GM21717 (cell line): ENCODE results near the gene FOSL1.

ENCODE experiments used
- ATAC-seq: cut with Tn5 transposase; IDR thresholded peaks from one replicate; pipeline ENCODE4 v1.9.1; 2021; ENCODE audit warnings: mild to moderate bottlenecking, moderate library complexity; ENCODE audit not compliant: unreplicated experiment

Gene FOSL1

GRCh38 chr11:65920372-65920802 lies 20.2 kb upstream of the FOSL1 start:
- ATAC-seq, result no peak

GRCh38 chr11:65919573-65920371 lies 19.6 kb upstream of the FOSL1 start:
- ATAC-seq, result peak; percentile 35

- peak; percentile 69 for ATAC-seq
Measured at GRCh38 chr11:65919141-65919572, 19.0 kb upstream of the FOSL1 start, which contains the start of gene DRAP1. Gene DRAP1 (plus strand): TSS chr11:65919426. CDS start chr11:65919502, 76 bp downstream.

- ATAC-seq, result peak; percentile 37
Measured at GRCh38 chr11:65918211-65919140, 18.3 kb upstream of the FOSL1 start, which contains the start of gene C11orf68. Gene C11orf68 (minus strand): TSS chr11:65919062. CDS start chr11:65919031, 31 bp downstream.

GRCh38 chr11:65917434-65918210 lies 17.4 kb upstream of the FOSL1 start:
- no peak for ATAC-seq

- no peak for ATAC-seq
Measured at GRCh38 chr11:65917077-65917433, 16.9 kb upstream of the FOSL1 start.

GRCh38 chr11:65916391-65916790 lies 16.2 kb upstream of the FOSL1 start:
- no peak for ATAC-seq

- ATAC-seq, result no peak
Measured at GRCh38 chr11:65915821-65916251, 15.6 kb upstream of the FOSL1 start.

- ATAC-seq, result no peak
Measured at GRCh38 chr11:65915101-65915820, 15.1 kb upstream of the FOSL1 start.

GRCh38 chr11:65912845-65913244 lies 12.7 kb upstream of the FOSL1 start:
- ATAC-seq, result no peak

- ATAC-seq, result no peak
Measured at GRCh38 chr11:65911682-65912568, 11.7 kb upstream of the FOSL1 start.

- ATAC-seq, result no peak
Measured at GRCh38 chr11:65907878-65908277, 7.7 kb upstream of the FOSL1 start.

- ATAC-seq, result no peak
Measured at GRCh38 chr11:65906602-65907001, 6.4 kb upstream of the FOSL1 start.

GRCh38 chr11:65903715-65904114 lies 3.5 kb upstream of the FOSL1 start:
- no peak for ATAC-seq

- no peak for ATAC-seq
Measured at GRCh38 chr11:65903068-65903481, 2.9 kb upstream of the FOSL1 start.

GRCh38 chr11:65900899-65901180 lies 652 bp upstream of the FOSL1 start:
- no peak for ATAC-seq

GRCh38 chr11:65899356-65900124 lies 648 bp downstream of the FOSL1 start:
- ATAC-seq, result no peak

GRCh38 chr11:65898656-65899355 lies 1.4 kb downstream of the FOSL1 start:
- ATAC-seq, result no peak
